Liver (tissue), 9 donors: ENCODE data around the gene IFRD2. TPM values are rescaled to one million over a fixed set of nuclear protein-coding genes. Genes with fewer than 3 reads are reported as not detected.
"Not testable (repeated sequence)": the region's sequence is repeated elsewhere in the genome, so short reads cannot be mapped to it uniquely, and the experiment has no call there.

Experiments
- DNase-seq: peaks from one replicate; pipeline ENCODE4 v3.0.0-alpha.2; 2017; ENCODE audit warnings: low spot score
- H3K27ac ChIP-seq, 2 donors: one replicate each; pipeline ENCODE4 v1.7.0; 2013; ENCODE audit warnings: inconsistent platforms in 2 of 2, low read length in 2 of 2, control low read depth in 1 of 2, low read depth in 1 of 2, mild to moderate bottlenecking in 1 of 2
- H3K27me3 ChIP-seq, 4 donors: one replicate each; pipeline versions ENCODE4 v1.6.1 to v1.7.0; 2013; ENCODE audit warnings: low read length in 3 of 4, inconsistent platforms in 1 of 4, mild to moderate bottlenecking in 1 of 4, moderate library complexity in 1 of 4; ENCODE audit not compliant: control insufficient read depth in 4 of 4, insufficient read depth in 4 of 4
- H3K36me3 ChIP-seq, 4 donors: one replicate each; pipeline versions ENCODE4 v1.6.1 to v1.7.0; 2013; ENCODE audit warnings: low read length in 3 of 4, mild to moderate bottlenecking in 3 of 4, low read depth in 1 of 4, moderate library complexity in 1 of 4; ENCODE audit not compliant: control insufficient read depth in 4 of 4, insufficient read depth in 3 of 4
- H3K4me1 ChIP-seq, 4 donors: one replicate each; pipeline versions ENCODE4 v1.6.1 to v1.7.0; 2013; ENCODE audit warnings: low read length in 3 of 4, mild to moderate bottlenecking in 3 of 4, moderate library complexity in 1 of 4; ENCODE audit not compliant: control insufficient read depth in 4 of 4, insufficient read depth in 4 of 4
- H3K4me3 ChIP-seq, 3 donors: one replicate each; pipeline versions ENCODE4 v1.6.1 to v1.7.0; 2013; ENCODE audit warnings: low read length in 3 of 3, control low read depth in 1 of 3, low read depth in 1 of 3, mild to moderate bottlenecking in 1 of 3
- H3K9ac ChIP-seq, 2 donors: one replicate each; pipeline ENCODE4 v1.7.0; 2013; ENCODE audit warnings: low read length in 2 of 2, mild to moderate bottlenecking in 2 of 2, moderate library complexity in 2 of 2, control low read depth in 1 of 2, low read depth in 1 of 2
- H3K9me3 ChIP-seq, 4 donors: one replicate each; pipeline versions ENCODE4 v1.6.1 to v1.7.0; 2013; ENCODE audit warnings: low read length in 3 of 4; ENCODE audit not compliant: control insufficient read depth in 4 of 4
- EGR1 ChIP-seq, 2 donors: IDR thresholded peaks; 2 replicates each; pipeline ENCODE4 v1.6.1; 2016 to 2018; ENCODE audit warnings: antibody characterized with exemption in 2 of 2, low read depth in 2 of 2
- FOXA1 ChIP-seq: IDR thresholded peaks from 2 replicates; pipeline ENCODE4 v1.6.1; 2016; ENCODE audit warnings: antibody characterized with exemption
- FOXA2 ChIP-seq: IDR thresholded peaks from 2 replicates; pipeline ENCODE4 v1.6.1; 2016; ENCODE audit warnings: antibody characterized with exemption
- GABPA ChIP-seq, 2 donors: IDR thresholded peaks in 1 of 2; conservative IDR thresholded peaks in 1 of 2; 2 replicates each; pipeline ENCODE4 v1.6.1; 2016; ENCODE audit warnings: antibody characterized with exemption in 2 of 2, mild to moderate bottlenecking in 1 of 2, moderate library complexity in 1 of 2
- HNF4A ChIP-seq, 2 donors: conservative IDR thresholded peaks; 2 replicates each; pipeline ENCODE4 v1.6.1; 2016; ENCODE audit warnings: antibody characterized with exemption in 2 of 2, mild to moderate bottlenecking in 2 of 2
- HNF4G ChIP-seq: IDR thresholded peaks from 2 replicates; pipeline ENCODE4 v1.6.1; 2016; ENCODE audit warnings: antibody characterized with exemption
- JUND ChIP-seq, 2 donors: IDR thresholded peaks; 2 replicates each; pipeline ENCODE4 v1.6.1; 2016; ENCODE audit warnings: antibody characterized with exemption in 2 of 2
- NR2F2 ChIP-seq: IDR thresholded peaks from 2 replicates; pipeline ENCODE4 v1.6.1; 2016; ENCODE audit warnings: antibody characterized with exemption
- RAD21 ChIP-seq, 2 donors: IDR thresholded peaks; 2 replicates each; pipeline ENCODE4 v1.6.1; 2016; ENCODE audit warnings: antibody characterized with exemption in 2 of 2, mild to moderate bottlenecking in 2 of 2
- RXRA ChIP-seq, 2 donors: IDR thresholded peaks; 2 replicates each; pipeline ENCODE4 v1.6.1; 2017 to 2018; ENCODE audit warnings: antibody characterized with exemption in 2 of 2, mild to moderate bottlenecking in 1 of 2
- SP1 ChIP-seq: IDR thresholded peaks from 2 replicates; pipeline ENCODE4 v1.6.1; 2018; ENCODE audit warnings: antibody characterized with exemption, mild to moderate bottlenecking
- TAF1 ChIP-seq: conservative IDR thresholded peaks from 2 replicates; pipeline ENCODE4 v1.6.1; 2016; ENCODE audit warnings: antibody characterized with exemption, mild to moderate bottlenecking
- YY1 ChIP-seq: IDR thresholded peaks from 2 replicates; pipeline ENCODE4 v1.6.1; 2016; ENCODE audit warnings: antibody characterized with exemption, mild to moderate bottlenecking
- WGBS: extraction: QIAGEN DNeasy Blood & Tissue Kit; methylation state at CpG from one replicate; pipeline ENCODE4 v1.1.7; 2013; 5-methylcytosine and 5-hydroxymethylcytosine counted together
- polyA plus RNA-seq, 2 donors: library from polyadenylated mRNA; stranded (reverse) in 1 of 2; unstranded in 1 of 2; fragments of 200-250 nt in 1 of 2; fragments of >200 nt in 1 of 2; fragmentation: Nextera tagmentation in 1 of 2; extraction: Ambion mirVana in 1 of 2; gene quantifications; one replicate each; pipeline versions ENCODE4 v1.2.1 to v1.2.3, GENCODE V29; 2013 to 2015
- total RNA-seq, 2 donors: library from RNA; depleted of rRNA; stranded (reverse); fragments of >200 nt; gene quantifications; one replicate each; pipeline ENCODE4 v1.2.3, GENCODE V29; 2014
- TF ChIP-seq, protein P1 (sequence below): fragments of 150-350 bp; IDR thresholded peaks from 2 replicates; pipeline ENCODE4 v1.5.1; 2017; ENCODE audit warnings: improper control_type of control experiment, low read depth, low read length; ENCODE audit not compliant: missing input control
- TF ChIP-seq, protein P2 (sequence below): IDR thresholded peaks from 2 replicates; pipeline ENCODE4 v1.6.1; 2016; ENCODE audit warnings: antibody characterized with exemption, mild to moderate bottlenecking
- TF ChIP-seq, protein P3 (sequence below): IDR thresholded peaks from 2 replicates; pipeline ENCODE4 v1.6.1; 2016; ENCODE audit warnings: antibody characterized with exemption
- TF ChIP-seq, protein P4 (sequence below): IDR thresholded peaks from 2 replicates; pipeline ENCODE4 v1.6.1; 2016; ENCODE audit warnings: antibody characterized with exemption
- TF ChIP-seq, protein P5 (sequence below): IDR thresholded peaks from 2 replicates; pipeline ENCODE4 v1.6.1; 2016; ENCODE audit warnings: antibody characterized with exemption
- donor health status: healthy.
- donor health status: healthy.
- donor health status: healthy.
- donor health status: healthy.
- donor health status: healthy.

Gene IFRD2
- total and polyA plus RNA-seq, 4 donors = 55.7 to 91.2 (median 63.2) TPM

DNA sequence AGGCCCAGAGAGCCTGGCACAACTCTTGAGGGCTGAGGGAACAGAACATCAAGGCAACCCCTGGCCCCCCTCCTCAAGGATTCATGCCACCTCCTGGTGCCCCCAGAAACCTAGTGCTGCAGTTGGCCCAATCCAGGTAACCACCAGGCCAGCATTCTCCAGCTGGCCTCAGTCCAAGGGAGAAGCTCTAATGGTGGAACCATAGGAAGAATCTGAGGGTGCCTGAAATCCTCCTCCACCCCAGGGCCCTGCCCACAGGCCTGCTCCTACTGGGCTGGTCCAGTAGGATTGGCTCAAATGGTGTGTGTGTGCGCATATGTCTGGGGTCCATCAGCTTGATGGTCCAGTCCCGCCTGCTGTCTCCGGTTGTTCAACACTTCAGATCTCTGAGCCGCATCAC lies 22.6 kb upstream of the IFRD2 start:
- H3K9ac ChIP-seq = no peak overlapping the region
- H3K9me3 ChIP-seq = no peaks in the 10 kb centered on the region
- peaks cover 9 to 24% (median 20%) of the 10 kb centered on the region in 4 donors for H3K4me1 ChIP-seq
- no peak for TF ChIP-seq HNF4A (conservative IDR thresholded peaks at IDR 0.05)
- TF ChIP-seq FOXA1 = no peak
- TF ChIP-seq, protein P1, sequence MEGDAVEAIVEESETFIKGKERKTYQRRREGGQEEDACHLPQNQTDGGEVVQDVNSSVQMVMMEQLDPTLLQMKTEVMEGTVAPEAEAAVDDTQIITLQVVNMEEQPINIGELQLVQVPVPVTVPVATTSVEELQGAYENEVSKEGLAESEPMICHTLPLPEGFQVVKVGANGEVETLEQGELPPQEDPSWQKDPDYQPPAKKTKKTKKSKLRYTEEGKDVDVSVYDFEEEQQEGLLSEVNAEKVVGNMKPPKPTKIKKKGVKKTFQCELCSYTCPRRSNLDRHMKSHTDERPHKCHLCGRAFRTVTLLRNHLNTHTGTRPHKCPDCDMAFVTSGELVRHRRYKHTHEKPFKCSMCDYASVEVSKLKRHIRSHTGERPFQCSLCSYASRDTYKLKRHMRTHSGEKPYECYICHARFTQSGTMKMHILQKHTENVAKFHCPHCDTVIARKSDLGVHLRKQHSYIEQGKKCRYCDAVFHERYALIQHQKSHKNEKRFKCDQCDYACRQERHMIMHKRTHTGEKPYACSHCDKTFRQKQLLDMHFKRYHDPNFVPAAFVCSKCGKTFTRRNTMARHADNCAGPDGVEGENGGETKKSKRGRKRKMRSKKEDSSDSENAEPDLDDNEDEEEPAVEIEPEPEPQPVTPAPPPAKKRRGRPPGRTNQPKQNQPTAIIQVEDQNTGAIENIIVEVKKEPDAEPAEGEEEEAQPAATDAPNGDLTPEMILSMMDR = no peak
- no peak for TF ChIP-seq NR2F2
- no peak overlapping the region for H3K27ac ChIP-seq
- H3K27me3 ChIP-seq = no peaks in the 10 kb centered on the region
- no peak overlapping the region for H3K4me3 ChIP-seq
- WGBS = 98% methylated on average over 4 of the region's 4 CpGs
- H3K36me3 ChIP-seq = peaks cover 0 to 10% (median 2%) of the 10 kb centered on the region in 4 donors
- no peak for DNase-seq

DNA sequence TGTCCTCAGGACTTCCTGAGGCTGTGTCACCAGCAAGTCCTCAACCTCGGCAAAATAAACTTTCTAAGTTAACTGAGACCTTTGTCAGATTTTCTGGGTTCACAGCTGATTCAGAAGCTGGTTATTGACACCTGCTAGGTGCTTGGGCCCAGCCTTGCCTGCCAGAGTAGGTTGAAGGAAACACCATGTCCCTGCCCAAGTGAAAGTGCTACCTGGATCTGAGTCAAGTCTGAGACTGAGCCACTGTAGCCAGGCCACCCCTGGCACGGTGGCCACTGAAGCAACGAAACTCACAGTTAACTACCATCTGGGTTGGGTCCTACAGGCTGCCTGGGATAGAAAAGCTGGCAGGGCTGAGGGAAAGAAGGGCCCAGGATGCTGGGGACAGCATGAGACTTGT lies 22.1 kb upstream of the IFRD2 start:
- Histone ChIP-seq H3K27me3 (no peaks in the 10 kb centered on the region), H3K4me1 (peaks cover 8 to 24% (median 20%) of the 10 kb centered on the region in 4 donors), H3K36me3 (peaks cover 0 to 10% (median 2%) of the 10 kb centered on the region in 4 donors), H3K9ac (no peak overlapping the region), H3K27ac (no peak overlapping the region), H3K9me3 (no peaks in the 10 kb centered on the region), H3K4me3 (no peak overlapping the region)
- TF ChIP-seq RXRA (IDR thresholded peaks at IDR 0.05) (no peak), RAD21 (IDR thresholded peaks at IDR 0.05) (no peak), GABPA (IDR thresholded peaks at IDR 0.05 in 1 of 2, conservative IDR thresholded peaks at IDR 0.05 in 1 of 2) (no peak), SP1 (no peak), EGR1 (IDR thresholded peaks at IDR 0.05; ENCODE audit: low read depth in 2 of 2) (no peak), HNF4G (no peak), FOXA2 (no peak), TAF1 (no peak), JUND (IDR thresholded peaks at IDR 0.05) (no peak), YY1 (no peak), NR2F2 (no peak), FOXA1 (no peak)
- TF ChIP-seq, protein P1 = no peak
- TF ChIP-seq, protein P2, sequence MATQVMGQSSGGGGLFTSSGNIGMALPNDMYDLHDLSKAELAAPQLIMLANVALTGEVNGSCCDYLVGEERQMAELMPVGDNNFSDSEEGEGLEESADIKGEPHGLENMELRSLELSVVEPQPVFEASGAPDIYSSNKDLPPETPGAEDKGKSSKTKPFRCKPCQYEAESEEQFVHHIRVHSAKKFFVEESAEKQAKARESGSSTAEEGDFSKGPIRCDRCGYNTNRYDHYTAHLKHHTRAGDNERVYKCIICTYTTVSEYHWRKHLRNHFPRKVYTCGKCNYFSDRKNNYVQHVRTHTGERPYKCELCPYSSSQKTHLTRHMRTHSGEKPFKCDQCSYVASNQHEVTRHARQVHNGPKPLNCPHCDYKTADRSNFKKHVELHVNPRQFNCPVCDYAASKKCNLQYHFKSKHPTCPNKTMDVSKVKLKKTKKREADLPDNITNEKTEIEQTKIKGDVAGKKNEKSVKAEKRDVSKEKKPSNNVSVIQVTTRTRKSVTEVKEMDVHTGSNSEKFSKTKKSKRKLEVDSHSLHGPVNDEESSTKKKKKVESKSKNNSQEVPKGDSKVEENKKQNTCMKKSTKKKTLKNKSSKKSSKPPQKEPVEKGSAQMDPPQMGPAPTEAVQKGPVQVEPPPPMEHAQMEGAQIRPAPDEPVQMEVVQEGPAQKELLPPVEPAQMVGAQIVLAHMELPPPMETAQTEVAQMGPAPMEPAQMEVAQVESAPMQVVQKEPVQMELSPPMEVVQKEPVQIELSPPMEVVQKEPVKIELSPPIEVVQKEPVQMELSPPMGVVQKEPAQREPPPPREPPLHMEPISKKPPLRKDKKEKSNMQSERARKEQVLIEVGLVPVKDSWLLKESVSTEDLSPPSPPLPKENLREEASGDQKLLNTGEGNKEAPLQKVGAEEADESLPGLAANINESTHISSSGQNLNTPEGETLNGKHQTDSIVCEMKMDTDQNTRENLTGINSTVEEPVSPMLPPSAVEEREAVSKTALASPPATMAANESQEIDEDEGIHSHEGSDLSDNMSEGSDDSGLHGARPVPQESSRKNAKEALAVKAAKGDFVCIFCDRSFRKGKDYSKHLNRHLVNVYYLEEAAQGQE = no peak
- TF ChIP-seq, protein P3, sequence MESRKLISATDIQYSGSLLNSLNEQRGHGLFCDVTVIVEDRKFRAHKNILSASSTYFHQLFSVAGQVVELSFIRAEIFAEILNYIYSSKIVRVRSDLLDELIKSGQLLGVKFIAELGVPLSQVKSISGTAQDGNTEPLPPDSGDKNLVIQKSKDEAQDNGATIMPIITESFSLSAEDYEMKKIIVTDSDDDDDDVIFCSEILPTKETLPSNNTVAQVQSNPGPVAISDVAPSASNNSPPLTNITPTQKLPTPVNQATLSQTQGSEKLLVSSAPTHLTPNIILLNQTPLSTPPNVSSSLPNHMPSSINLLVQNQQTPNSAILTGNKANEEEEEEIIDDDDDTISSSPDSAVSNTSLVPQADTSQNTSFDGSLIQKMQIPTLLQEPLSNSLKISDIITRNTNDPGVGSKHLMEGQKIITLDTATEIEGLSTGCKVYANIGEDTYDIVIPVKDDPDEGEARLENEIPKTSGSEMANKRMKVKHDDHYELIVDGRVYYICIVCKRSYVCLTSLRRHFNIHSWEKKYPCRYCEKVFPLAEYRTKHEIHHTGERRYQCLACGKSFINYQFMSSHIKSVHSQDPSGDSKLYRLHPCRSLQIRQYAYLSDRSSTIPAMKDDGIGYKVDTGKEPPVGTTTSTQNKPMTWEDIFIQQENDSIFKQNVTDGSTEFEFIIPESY = no peak
- TF ChIP-seq, protein P4, sequence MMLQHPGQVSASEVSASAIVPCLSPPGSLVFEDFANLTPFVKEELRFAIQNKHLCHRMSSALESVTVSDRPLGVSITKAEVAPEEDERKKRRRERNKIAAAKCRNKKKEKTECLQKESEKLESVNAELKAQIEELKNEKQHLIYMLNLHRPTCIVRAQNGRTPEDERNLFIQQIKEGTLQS = no peak
- TF ChIP-seq, protein P5, sequence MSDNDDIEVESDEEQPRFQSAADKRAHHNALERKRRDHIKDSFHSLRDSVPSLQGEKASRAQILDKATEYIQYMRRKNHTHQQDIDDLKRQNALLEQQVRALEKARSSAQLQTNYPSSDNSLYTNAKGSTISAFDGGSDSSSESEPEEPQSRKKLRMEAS = no peak
- WGBS = 82% methylated on average over 3 of the region's 3 CpGs
- no peak for DNase-seq

DNA sequence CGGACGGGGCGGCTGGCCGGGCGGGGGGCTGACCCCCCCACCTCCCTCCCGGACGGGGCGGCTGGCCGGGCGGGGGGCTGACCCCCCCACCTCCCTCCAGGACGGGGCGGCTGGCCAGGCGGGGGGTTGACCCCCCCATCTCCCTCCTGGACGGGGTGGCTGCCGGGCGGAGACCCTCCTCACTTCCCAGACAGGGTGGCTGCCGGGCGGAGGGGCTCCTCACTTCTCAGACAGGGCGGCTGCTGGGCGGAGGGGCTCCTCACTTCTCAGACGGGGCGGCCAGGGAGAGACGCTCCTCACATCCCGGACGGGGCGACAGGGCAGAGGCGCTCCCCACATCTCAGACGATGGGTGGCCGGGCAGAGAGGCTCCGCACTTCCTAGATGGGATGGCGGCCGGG lies 19.8 kb upstream of the IFRD2 start:
- H3K36me3 ChIP-seq, H3K9me3 ChIP-seq, H3K4me3 ChIP-seq, H3K9ac ChIP-seq, H3K27me3 ChIP-seq, DNase-seq, H3K27ac ChIP-seq: not testable (repeated sequence)
- H3K4me1 ChIP-seq = peaks cover 6 to 11% (median 9%) of the 10 kb centered on the region in 4 donors
- WGBS = 94% methylated on average over 32 of the region's 32 CpGs
